ENCODE measurements around the gene KRCC1.
"Not testable (repeated sequence)": the region's sequence is repeated elsewhere in the genome, so short reads cannot be mapped to it uniquely, and the experiment has no call there.

Gene KRCC1

GRCh38 chr2:88067189-88067588 is 11.6 kb upstream of the KRCC1 start:
- no peaks in the 10 kb centered on the region for H3K4me1 Mint-ChIP-seq (ENCODE audit: low read depth)
- H3K4me3 Mint-ChIP-seq, result no peak overlapping the region
- peaks cover 9% of the 10 kb centered on the region for H3K27me3 Mint-ChIP-seq (ENCODE audit: low read depth)
- H3K9me3 Mint-ChIP-seq, result no peaks in the 10 kb centered on the region
- no peaks in the 10 kb centered on the region for H3K36me3 Mint-ChIP-seq (ENCODE audit: low read depth)
- H3K27ac Mint-ChIP-seq, result no peak overlapping the region

- Mint-ChIP-seq H3K9me3 (no peaks in the 10 kb centered on the region), H3K36me3 (ENCODE audit: low read depth) (no peaks in the 10 kb centered on the region), H3K4me3 (no peak overlapping the region), H3K4me1 (ENCODE audit: low read depth) (no peaks in the 10 kb centered on the region), H3K27me3 (ENCODE audit: low read depth) (peaks cover 5% of the 10 kb centered on the region), H3K27ac (no peak overlapping the region)
Observed at GRCh38 chr2:88066543-88066942, 11.0 kb upstream of the KRCC1 start.

- H3K36me3 Mint-ChIP-seq (ENCODE audit: low read depth), result no peaks in the 10 kb centered on the region
- no peaks in the 10 kb centered on the region for H3K27me3 Mint-ChIP-seq (ENCODE audit: low read depth)
- no peak overlapping the region for H3K27ac Mint-ChIP-seq
- no peaks in the 10 kb centered on the region for H3K9me3 Mint-ChIP-seq
- H3K4me1 Mint-ChIP-seq (ENCODE audit: low read depth), result peaks cover 15% of the 10 kb centered on the region
- H3K4me3 Mint-ChIP-seq, result no peak overlapping the region
Observed at GRCh38 chr2:88061295-88061694, 5.7 kb upstream of the KRCC1 start.

DNA sequence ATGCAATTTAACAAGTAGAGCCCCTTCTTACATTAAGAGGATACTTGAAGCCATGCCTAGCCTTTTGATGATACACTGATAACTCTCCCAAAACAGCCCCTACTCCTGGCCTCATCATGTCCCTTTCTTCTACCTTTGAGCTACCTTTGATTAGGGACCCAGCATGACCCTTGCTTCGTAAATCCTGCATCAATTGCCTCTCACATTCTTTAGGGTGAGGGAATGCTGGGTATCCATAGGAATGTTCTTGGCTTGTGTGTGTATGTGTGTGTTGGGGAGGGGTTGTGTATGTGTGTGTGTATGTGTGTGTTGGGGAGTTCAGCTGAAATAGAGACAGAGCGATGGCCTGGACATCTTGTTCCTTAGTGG is 5.3 kb upstream of the KRCC1 start:
- no peaks in the 10 kb centered on the region for H3K36me3 Mint-ChIP-seq (ENCODE audit: low read depth)
- no peak overlapping the region for H3K27ac Mint-ChIP-seq
- H3K9me3 Mint-ChIP-seq, result no peaks in the 10 kb centered on the region
- peaks cover 19% of the 10 kb centered on the region for H3K4me1 Mint-ChIP-seq (ENCODE audit: low read depth)
- H3K27me3 Mint-ChIP-seq (ENCODE audit: low read depth), result no peaks in the 10 kb centered on the region
- no peak overlapping the region for H3K4me3 Mint-ChIP-seq

DNA sequence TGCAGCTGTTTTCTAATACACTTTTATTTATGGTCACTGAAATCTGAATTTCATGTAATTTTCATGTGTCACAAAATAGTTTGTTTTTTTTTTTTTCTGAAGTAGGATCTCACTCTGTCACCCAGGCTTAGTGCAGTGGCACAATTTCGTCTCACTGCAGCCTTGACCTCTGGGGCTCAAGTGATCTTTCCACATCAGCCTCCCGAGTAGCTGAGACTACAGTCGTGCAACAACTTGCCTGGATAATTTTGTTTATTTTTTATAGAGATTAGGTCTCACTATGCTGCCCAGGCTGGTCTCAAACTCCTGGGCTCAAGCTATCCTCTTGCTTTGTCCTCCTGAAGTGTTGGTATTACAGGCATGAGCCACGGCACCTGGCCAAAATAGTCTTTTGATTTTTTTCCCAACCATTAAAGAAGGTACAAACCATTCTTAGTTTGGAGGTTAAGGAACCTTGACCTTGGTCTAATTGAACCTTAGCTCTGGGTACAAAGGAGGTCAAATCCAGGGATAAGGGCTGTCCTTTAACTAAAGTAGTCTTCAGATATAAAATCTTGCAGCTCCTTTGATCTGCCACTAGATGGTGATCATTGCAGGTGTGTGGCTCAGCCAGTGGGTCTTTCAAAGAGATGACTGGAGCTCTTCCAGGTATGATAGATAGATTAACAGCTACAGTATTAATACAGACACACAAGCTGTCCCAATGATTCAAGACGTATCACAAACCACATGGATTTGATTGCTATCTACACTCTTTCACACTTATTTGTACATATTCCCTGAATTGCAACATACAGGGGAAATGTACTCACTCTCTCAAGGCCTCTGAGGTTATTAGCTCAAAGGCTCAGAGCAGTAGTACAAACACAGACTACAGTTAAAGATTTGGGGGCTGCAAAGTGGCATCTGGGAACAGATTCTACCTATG is 4.7 kb upstream of the KRCC1 start:
- Mint-ChIP-seq H3K4me1 (ENCODE audit: low read depth) (peaks cover 22% of the 10 kb centered on the region), H3K27me3 (ENCODE audit: low read depth) (no peaks in the 10 kb centered on the region), H3K9me3 (no peaks in the 10 kb centered on the region), H3K27ac (no peak overlapping the region), H3K4me3 (no peak overlapping the region), H3K36me3 (ENCODE audit: low read depth) (peaks cover under 1% of the 10 kb centered on the region)

DNA sequence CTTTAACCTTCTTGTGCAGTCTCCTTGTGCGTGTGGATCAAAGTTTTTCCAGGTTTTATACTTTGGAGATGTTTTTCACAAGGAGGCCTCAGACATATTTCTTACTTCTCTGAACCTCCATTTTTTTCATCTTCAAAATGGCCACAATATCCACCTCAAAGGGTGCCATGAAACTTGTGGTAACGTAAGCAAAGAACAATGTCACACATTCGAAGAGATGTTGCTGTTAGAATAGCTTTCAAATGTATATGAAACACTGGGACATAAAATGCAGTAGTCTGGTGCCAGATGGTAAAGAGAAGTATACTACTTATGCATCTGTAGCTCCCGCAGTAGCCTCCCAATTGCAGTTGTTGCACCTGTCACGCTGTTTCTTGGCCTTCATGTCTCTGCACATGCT is 2.6 kb upstream of the KRCC1 start:
- H3K4me1 Mint-ChIP-seq (ENCODE audit: low read depth), result peaks cover 40% of the 10 kb centered on the region
- no peak overlapping the region for H3K4me3 Mint-ChIP-seq
- H3K36me3 Mint-ChIP-seq (ENCODE audit: low read depth), result peaks cover 16% of the 10 kb centered on the region
- H3K27me3 Mint-ChIP-seq (ENCODE audit: low read depth), result no peaks in the 10 kb centered on the region
- H3K27ac Mint-ChIP-seq, result no peak overlapping the region
- H3K9me3 Mint-ChIP-seq, result no peaks in the 10 kb centered on the region

GRCh38 chr2:88057437-88057844 is 1.9 kb upstream of the KRCC1 start:
- H3K36me3 Mint-ChIP-seq (ENCODE audit: low read depth), result peaks cover 19% of the 10 kb centered on the region
- peaks cover 43% of the 10 kb centered on the region for H3K4me1 Mint-ChIP-seq (ENCODE audit: low read depth)
- H3K4me3 Mint-ChIP-seq, result no peak overlapping the region
- H3K9me3 Mint-ChIP-seq, result no peaks in the 10 kb centered on the region
- no peak overlapping the region for H3K27ac Mint-ChIP-seq
- H3K27me3 Mint-ChIP-seq (ENCODE audit: low read depth), result no peaks in the 10 kb centered on the region

DNA sequence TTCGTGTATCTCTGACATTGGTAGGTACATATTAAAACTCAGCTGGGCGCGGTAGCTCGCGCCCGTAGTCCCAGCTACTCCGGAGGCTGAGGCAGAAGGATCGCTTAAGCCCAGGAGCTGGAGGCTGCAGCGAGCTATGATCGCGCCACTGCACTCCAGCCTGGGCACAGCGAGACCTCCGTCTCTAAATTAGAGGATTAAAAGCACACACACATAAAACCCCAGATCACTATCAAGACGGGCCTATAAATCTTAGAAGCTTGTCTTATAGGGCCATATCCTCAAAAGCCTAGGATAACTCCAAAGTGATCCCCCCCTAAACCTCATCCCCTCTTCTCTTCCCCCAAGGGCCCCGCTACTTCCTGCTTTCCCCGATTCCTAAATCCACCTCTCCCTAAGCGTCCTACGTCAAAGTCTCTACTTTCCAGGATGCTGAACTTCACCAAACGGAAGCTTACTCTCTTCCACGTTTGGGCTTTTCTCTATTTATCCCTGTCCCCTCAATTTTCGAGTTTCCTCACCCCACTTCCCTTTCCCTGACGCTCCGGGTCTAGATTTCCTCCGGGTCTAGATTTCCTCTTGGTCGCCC is 707 bp downstream of the KRCC1 start:
- Mint-ChIP-seq H3K4me1 (ENCODE audit: low read depth) (peaks cover 45% of the 10 kb centered on the region), H3K4me3 (peak overlapping the region; percentile 98), H3K27me3 (ENCODE audit: low read depth) (no peaks in the 10 kb centered on the region), H3K27ac (peak overlapping the region; percentile 98), H3K36me3 (ENCODE audit: low read depth) (peaks cover 26% of the 10 kb centered on the region), H3K9me3 (no peaks in the 10 kb centered on the region)

GRCh38 chr2:88053934-88054781 is 1.4 kb downstream of the KRCC1 start:
- Mint-ChIP-seq H3K4me1 (ENCODE audit: low read depth) (peaks cover 45% of the 10 kb centered on the region), H3K27ac (peak overlapping the region; percentile 98), H3K27me3 (ENCODE audit: low read depth) (no peaks in the 10 kb centered on the region), H3K36me3 (ENCODE audit: low read depth) (peaks cover 27% of the 10 kb centered on the region), H3K9me3 (no peaks in the 10 kb centered on the region), H3K4me3 (peak overlapping the region; percentile 98)

DNA sequence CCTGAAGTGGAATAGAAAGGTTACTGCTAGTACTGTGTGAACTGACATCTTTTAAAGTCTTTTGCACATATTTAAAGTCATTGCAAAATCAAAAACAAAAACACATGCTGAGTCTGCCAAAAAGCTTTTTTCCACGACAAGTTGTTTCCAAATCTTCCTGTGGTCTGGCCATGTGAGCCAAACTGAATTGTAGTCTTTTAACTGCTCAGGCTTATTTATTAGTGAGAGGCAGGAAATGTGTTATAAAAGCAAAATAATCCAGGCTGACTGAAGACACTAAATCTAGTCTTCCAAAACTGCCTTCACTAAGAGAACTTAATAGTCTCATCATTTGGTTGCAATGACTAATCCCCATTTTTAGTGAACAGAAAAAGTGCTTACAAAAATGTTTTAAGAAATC is 2.3 kb downstream of the KRCC1 start:
- Mint-ChIP-seq H3K27me3 (ENCODE audit: low read depth) (no peaks in the 10 kb centered on the region), H3K4me1 (ENCODE audit: low read depth) (peaks cover 46% of the 10 kb centered on the region), H3K36me3 (ENCODE audit: low read depth) (peaks cover 29% of the 10 kb centered on the region), H3K27ac (no peak overlapping the region), H3K9me3 (no peaks in the 10 kb centered on the region), H3K4me3 (peak overlapping the region; percentile 98)

GRCh38 chr2:88051792-88052191 is 3.8 kb downstream of the KRCC1 start:
- Mint-ChIP-seq H3K4me3 (no peak overlapping the region), H3K27ac (no peak overlapping the region), H3K9me3 (no peaks in the 10 kb centered on the region), H3K36me3 (ENCODE audit: low read depth) (peaks cover 29% of the 10 kb centered on the region), H3K4me1 (ENCODE audit: low read depth) (peaks cover 35% of the 10 kb centered on the region), H3K27me3 (ENCODE audit: low read depth) (no peaks in the 10 kb centered on the region)

DNA sequence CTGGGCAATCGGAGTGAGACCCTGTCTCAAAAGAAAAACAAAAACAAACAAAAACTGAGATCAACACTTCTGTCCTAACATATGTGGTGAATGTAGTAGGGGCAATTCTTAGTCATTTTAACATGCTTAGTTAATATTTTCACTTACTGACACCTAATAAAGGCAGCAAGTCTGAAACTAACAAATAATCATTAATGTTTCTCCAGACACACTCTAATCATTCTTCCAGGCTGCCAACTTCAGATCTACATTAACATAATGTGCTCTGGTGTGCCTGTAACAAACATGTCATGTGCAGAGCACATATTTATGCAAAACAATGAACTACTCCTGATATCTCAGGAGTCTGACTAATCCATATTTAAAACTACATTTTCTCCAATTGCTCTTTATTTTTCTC is 6.0 kb downstream of the KRCC1 start:
- H3K4me1 Mint-ChIP-seq (ENCODE audit: low read depth), result peaks cover 25% of the 10 kb centered on the region
- no peaks in the 10 kb centered on the region for H3K27me3 Mint-ChIP-seq (ENCODE audit: low read depth)
- no peak overlapping the region for H3K4me3 Mint-ChIP-seq
- no peak overlapping the region for H3K27ac Mint-ChIP-seq
- peaks cover 27% of the 10 kb centered on the region for H3K36me3 Mint-ChIP-seq (ENCODE audit: low read depth)
- H3K9me3 Mint-ChIP-seq, result no peaks in the 10 kb centered on the region

- H3K4me1 Mint-ChIP-seq (ENCODE audit: low read depth), result peaks cover 15% of the 10 kb centered on the region
- H3K9me3 Mint-ChIP-seq, result no peaks in the 10 kb centered on the region
- H3K27me3 Mint-ChIP-seq (ENCODE audit: low read depth), result no peaks in the 10 kb centered on the region
- no peak overlapping the region for H3K4me3 Mint-ChIP-seq
- peaks cover 23% of the 10 kb centered on the region for H3K36me3 Mint-ChIP-seq (ENCODE audit: low read depth)
- no peak overlapping the region for H3K27ac Mint-ChIP-seq
Observed at GRCh38 chr2:88048541-88048940, 7.0 kb downstream of the KRCC1 start.

DNA sequence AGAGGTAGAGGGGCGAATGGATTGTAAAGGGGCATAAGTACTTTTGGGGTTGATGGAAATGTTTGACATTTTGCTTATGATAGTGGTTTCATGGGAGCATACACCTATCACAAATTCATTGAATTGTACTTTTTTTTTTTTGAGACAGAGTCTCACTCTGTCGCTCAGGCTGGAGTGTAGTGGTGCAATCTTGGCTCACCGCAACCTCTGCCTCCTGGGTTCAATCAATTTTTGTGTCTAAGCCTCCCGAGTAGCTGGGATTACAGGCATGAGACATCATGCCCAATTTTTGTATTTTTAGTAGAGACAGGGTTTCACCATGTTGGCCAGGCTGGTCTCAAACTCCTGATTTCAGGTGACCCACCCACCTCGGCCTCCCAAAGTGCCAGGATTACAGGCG is 10.0 kb downstream of the KRCC1 start:
- not testable (repeated sequence) for H3K9me3 Mint-ChIP-seq; H3K27me3 Mint-ChIP-seq (ENCODE audit: low read depth); H3K27ac Mint-ChIP-seq; H3K4me3 Mint-ChIP-seq
- peaks cover 12% of the 10 kb centered on the region for H3K4me1 Mint-ChIP-seq (ENCODE audit: low read depth)
- peaks cover 19% of the 10 kb centered on the region for H3K36me3 Mint-ChIP-seq (ENCODE audit: low read depth)

All from T-helper 1 cell treated with Interleukin-12 subunit alpha and Interleukin-12 subunit beta and Interleukin-4 antibody, amounts not matched to agents 30 μg/mL and 1 μg/mL, for 36 hours (primary cell).